ENCODE data around the gene HOXD10. TPM values are rescaled to one million over a fixed set of nuclear protein-coding genes. Genes with fewer than 3 reads are reported as not detected.
A peak's percentile ranks its signal among the peaks of the same experiment; 100 is the strongest.

HOXD10 gene
- total and polyA plus RNA-seq, 4 donors, result not detected

GRCh38 chr2:176085120-176085788 lies 31.3 kb upstream of the HOXD10 start:
- Histone ChIP-seq H3K4me1 (ENCODE audit: control insufficient read depth in 4 of 4, insufficient read depth in 4 of 4, low read length in 3 of 4) (peaks cover 8 to 25% (median 14%) of the 10 kb centered on the region in 4 donors), H3K9me3 (ENCODE audit: control insufficient read depth in 4 of 4, low read length in 3 of 4) (peaks cover 0 to 29% (median 5%) of the 10 kb centered on the region in 4 donors), H3K36me3 (ENCODE audit: control insufficient read depth in 4 of 4, insufficient read depth in 3 of 4, low read depth in 1 of 4, low read length in 3 of 4) (no peaks in the 10 kb centered on the region), H3K4me3 (ENCODE audit: low read depth in 1 of 3, low read length in 3 of 3) (no peak overlapping the region), H3K27ac (ENCODE audit: low read depth in 1 of 2, low read length in 2 of 2) (no peak overlapping the region), H3K9ac (ENCODE audit: low read depth in 1 of 2, low read length in 2 of 2) (no peak overlapping the region), H3K27me3 (ENCODE audit: control insufficient read depth in 4 of 4, insufficient read depth in 4 of 4, low read length in 3 of 4) (peaks cover 17 to 70% (median 40%) of the 10 kb centered on the region in 4 donors)
- TF ChIP-seq HNF4A (conservative IDR thresholded peaks at IDR 0.05), result no peak
- no peak for TF ChIP-seq TAF1 (conservative IDR thresholded peaks at IDR 0.05)
- no peak for DNase-seq (ENCODE audit: low spot score)
- 7% methylated on average over 40 of the region's 40 CpGs for WGBS

GRCh38 chr2:176085861-176086771 lies 30.5 kb upstream of the HOXD10 start:
- DNase-seq (ENCODE audit: low spot score), result no peak
- Histone ChIP-seq H3K27ac (ENCODE audit: low read depth in 1 of 2, low read length in 2 of 2) (no peak overlapping the region), H3K9me3 (ENCODE audit: control insufficient read depth in 4 of 4, low read length in 3 of 4) (peaks cover 0 to 22% (median 2%) of the 10 kb centered on the region in 4 donors), H3K27me3 (ENCODE audit: control insufficient read depth in 4 of 4, insufficient read depth in 4 of 4, low read length in 3 of 4) (peaks cover 17 to 65% (median 40%) of the 10 kb centered on the region in 4 donors), H3K4me1 (ENCODE audit: control insufficient read depth in 4 of 4, insufficient read depth in 4 of 4, low read length in 3 of 4) (peaks cover 8 to 18% (median 13%) of the 10 kb centered on the region in 4 donors), H3K4me3 (ENCODE audit: low read depth in 1 of 3, low read length in 3 of 3) (no peak overlapping the region), H3K36me3 (ENCODE audit: control insufficient read depth in 4 of 4, insufficient read depth in 3 of 4, low read depth in 1 of 4, low read length in 3 of 4) (no peaks in the 10 kb centered on the region), H3K9ac (ENCODE audit: low read depth in 1 of 2, low read length in 2 of 2) (no peak overlapping the region)
- 3% methylated on average over 46 of the region's 46 CpGs for WGBS
- TF ChIP-seq CTCF (IDR thresholded peaks at IDR 0.05; ENCODE audit: low read depth, low read length, missing input control) (peak; percentile 36), FOXA2 (IDR thresholded peaks at IDR 0.05) (no peak), RAD21 (IDR thresholded peaks at IDR 0.05) (peak; percentile 70 to 77)

- Histone ChIP-seq H3K9ac (ENCODE audit: low read depth in 1 of 2, low read length in 2 of 2) (no peak overlapping the region), H3K4me3 (ENCODE audit: low read depth in 1 of 3, low read length in 3 of 3) (no peak overlapping the region), H3K27me3 (ENCODE audit: control insufficient read depth in 4 of 4, insufficient read depth in 4 of 4, low read length in 3 of 4) (peaks cover 19 to 61% (median 40%) of the 10 kb centered on the region in 4 donors), H3K9me3 (ENCODE audit: control insufficient read depth in 4 of 4, low read length in 3 of 4) (peaks cover 0 to 8% (median 0%) of the 10 kb centered on the region in 4 donors), H3K27ac (ENCODE audit: low read depth in 1 of 2, low read length in 2 of 2) (no peak overlapping the region), H3K4me1 (ENCODE audit: control insufficient read depth in 4 of 4, insufficient read depth in 4 of 4, low read length in 3 of 4) (peaks cover 8 to 18% (median 12%) of the 10 kb centered on the region in 4 donors), H3K36me3 (ENCODE audit: control insufficient read depth in 4 of 4, insufficient read depth in 3 of 4, low read depth in 1 of 4, low read length in 3 of 4) (no peaks in the 10 kb centered on the region)
- no peak for DNase-seq (ENCODE audit: low spot score)
- TF ChIP-seq SP1 (IDR thresholded peaks at IDR 0.05), result no peak
- WGBS, result 22% methylated on average over 29 of the region's 29 CpGs
These were observed 29.1 kb upstream of the HOXD10 start for GRCh38 chr2:176087330-176088047.
